Stimulated activated CD4-positive, alpha-beta T cell treated with anti-CD3 and anti-CD28 coated beads, Interleukin-2, amount 100 ng/mL, for 24 hours (primary cell): Measurements from ENCODE around the gene KRTAP10-4.
"Not testable (repeated sequence)": the region's sequence is repeated elsewhere in the genome, so short reads cannot be mapped to it uniquely, and the experiment has no call there.

Source experiments
- DNase-seq, 2 donors: peaks; one replicate each; pipeline ENCODE4 v3.0.0-alpha.2; 2020

The KRTAP10-4 gene

DNA sequence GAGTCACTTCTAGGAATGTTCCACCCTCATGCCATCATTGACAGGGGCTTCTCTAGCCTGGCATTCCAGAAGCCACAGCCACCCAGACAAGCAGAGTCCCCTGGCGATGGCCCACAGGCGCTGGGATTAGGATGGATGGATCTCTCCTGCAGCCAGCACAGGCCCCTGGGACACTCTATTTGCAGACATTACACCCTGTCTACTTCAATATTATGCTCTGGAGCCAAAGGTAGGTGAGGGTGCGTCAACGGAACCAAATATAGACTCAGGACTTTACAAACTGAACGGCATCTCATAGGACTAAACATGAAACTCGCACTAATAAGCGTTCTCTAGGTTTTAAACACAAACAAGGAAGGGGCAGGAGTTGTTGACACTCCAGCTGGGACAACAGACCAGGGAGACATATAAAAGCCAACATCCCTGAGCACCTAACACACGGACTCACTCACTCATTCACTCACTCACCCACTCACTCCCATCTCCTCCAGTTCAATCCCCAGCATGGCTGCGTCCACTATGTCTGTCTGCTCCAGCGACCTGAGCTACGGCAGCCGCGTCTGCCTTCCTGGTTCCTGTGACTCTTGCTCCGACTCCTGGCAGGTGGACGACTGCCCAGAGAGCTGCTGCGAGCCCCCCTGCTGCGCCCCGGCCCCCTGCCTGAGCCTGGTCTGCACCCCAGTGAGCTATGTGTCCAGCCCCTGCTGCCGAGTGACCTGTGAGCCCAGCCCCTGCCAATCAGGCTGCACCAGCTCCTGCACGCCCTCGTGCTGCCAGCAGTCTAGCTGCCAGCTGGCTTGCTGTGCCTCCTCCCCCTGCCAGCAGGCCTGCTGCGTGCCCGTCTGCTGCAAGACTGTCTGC, 26.8 kb downstream of the KRTAP10-4 start, which contains the start of gene KRTAP10-7:
TSS of gene KRTAP10-7 (plus strand) at position 480 of the 861 bp plus-strand sequence. CDS start at position 505, 25 bp downstream.
- DNase-seq: not testable (repeated sequence)

DNA sequence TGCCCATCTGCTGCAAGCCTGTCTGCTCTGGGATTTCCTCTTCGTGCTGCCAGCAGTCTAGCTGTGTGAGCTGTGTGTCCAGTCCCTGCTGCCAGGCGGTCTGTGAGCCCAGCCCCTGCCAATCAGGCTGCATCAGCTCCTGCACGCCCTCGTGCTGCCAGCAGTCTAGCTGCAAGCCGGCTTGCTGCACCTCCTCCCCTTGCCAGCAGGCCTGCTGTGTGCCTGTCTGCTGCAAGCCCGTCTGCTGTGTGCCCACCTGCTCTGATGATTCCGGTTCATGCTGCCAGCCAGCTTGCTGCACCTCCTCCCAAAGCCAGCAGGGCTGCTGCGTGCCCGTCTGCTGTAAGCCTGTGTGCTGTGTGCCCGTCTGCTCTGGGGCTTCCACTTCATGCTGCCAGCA, 27.6 kb downstream of the KRTAP10-4 start:
- DNase-seq: not testable (repeated sequence)

DNA sequence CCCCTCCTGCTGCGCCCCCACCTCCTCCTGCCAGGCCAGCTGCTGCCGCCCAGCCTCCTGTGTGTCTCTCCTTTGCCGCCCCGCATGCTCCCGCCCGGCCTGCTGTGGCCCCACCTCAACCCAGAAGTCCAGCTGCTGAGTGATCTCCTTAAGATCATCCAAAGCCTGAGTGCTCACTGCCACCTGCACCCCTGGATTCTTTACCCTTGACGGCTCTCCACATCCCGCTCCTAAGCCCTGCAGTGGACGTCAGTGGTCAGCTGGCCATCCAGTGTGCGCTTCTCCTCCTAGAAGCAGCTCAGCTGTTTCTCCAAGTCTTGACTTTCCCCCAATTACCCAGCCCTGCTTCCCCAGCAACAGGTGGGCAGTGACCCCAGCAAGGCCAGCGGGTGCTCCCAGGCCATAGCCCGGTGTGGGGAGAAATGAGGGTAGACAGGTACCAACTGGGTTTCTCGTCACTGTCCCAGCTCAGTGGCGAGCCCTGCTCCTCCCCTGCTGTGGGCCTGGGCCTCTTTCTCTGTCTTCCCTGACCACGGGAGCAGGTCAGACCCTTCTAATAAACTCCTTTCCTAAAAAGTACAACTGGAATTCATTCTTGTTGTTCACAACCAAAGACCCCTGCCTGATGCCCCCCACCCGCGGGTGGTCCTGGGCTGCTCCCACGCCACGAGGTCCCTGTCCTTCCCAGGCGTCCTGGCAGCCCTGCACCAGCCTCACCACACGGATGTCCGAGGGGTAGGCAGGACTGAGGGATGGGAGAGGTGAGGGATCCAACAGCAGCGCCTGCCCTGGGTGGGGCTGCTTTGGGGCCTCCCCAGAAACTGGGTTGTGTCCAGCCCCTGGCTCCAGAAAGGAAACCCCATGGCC, 28.3 kb downstream of the KRTAP10-4 start:
- no peak for DNase-seq

DNA sequence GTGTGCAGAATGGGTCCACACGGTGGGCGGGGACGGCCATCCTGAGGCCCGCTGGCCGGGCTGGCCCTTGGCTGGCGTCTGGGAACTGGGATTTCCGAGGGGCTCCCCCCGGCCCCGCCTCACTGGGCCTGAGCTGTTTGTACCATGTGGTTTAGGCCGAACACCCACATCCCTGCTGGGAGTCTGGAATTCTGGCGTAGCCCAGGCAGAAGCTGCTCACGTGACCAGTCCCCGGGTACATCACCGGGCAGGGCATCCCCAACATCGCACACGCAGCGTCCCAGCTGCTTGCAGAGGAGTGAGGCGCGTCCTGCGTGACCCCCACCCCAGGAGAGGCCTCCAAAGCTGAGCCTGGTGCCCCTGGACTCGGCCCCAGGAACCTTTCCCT, 28.9 kb downstream of the KRTAP10-4 start:
- no peak for DNase-seq

DNA sequence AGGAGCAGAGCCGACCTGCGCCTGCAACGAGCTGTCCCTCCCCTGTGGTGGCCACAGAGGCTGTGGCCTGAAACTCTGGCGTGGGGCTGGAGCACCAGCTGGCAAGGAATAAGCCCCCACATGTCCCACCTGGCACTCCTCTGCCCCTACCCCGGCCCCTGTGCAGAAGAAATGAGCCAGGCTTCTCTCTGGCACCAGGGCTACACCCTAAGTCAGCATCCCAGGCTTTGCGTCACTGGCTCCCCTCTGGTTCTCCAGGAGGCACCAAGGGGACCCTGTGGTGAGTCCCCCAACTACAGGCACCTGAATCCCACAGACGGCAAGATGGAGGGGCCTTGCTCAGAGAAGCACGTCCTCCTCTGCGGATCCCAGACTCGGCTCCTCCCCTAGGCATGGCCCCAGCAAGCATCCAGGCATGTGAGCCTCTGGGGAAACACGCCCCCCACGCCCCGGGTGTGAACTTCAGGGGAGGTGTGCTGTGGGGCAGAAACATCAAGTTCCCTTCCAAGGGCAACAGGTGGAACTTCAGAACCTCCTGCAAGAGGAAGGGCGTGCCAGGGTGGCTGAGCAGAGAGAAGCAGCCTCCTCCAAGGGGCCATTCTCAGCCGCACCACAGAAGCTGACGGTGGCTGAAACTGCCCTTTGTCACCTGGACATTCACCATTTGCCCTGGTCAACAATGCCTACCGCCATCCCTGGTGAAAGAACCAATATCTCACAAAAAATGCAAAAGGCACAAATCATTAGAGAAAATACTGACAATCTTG, 29.8 kb downstream of the KRTAP10-4 start:
- no peak for DNase-seq

DNA sequence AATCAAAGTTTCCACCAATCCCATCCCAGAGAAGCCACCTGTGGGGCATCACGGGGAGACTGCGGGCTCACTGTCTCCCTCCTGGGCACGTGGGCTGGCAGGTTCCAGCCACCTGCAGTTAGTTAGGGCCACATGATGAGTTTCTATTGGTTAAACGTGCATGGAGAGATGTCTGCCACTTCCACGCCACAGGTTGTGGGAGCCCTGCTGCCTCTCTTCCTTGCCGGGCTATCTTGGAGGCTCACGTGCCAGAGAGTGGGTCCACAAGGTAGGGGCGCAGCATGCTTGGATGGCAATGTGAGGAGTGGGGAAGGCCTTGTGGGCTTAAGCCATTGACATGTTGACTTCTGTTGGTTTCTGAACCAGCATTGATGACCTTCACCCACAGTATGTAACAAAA, 30.4 kb downstream of the KRTAP10-4 start:
- no peak for DNase-seq

DNA sequence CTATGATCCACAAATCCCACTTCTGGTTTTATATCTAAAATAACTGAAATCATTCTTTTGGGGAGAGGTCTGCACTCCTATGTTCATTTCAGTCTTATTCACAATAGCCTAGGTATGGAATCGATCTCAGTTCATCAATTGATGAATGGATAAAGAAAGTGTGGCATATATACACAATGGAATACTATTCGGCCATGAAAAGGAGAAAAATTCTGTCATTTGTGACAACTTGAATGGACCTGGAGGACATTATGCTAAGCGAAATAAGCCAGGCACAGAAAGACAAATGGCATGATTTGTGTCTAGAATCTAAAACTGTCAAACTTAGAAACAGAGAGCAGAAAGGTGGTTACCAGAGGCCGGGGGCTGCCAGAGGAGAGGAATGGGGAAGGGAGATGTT, 33.0 kb downstream of the KRTAP10-4 start:
- no peak for DNase-seq

DNA sequence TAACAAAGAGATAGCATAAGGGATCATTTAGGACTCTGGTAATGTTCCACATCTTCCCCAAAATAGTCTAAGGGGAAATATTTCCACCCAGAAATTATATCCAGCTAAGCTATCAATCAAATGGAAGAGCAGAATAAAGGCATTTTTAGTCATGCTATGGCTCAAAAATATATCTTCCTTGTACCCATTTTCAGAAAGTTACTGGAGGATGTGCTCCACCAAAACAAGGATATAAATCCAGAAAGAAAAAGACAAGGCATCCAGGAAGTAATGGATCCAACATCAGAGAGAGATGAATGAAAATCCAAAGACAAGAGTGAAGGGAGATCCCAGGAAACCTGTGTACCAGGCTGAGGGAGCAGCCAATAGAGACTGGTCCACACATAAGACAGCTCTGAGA, 35.7 kb downstream of the KRTAP10-4 start:
- no peak for DNase-seq

DNA sequence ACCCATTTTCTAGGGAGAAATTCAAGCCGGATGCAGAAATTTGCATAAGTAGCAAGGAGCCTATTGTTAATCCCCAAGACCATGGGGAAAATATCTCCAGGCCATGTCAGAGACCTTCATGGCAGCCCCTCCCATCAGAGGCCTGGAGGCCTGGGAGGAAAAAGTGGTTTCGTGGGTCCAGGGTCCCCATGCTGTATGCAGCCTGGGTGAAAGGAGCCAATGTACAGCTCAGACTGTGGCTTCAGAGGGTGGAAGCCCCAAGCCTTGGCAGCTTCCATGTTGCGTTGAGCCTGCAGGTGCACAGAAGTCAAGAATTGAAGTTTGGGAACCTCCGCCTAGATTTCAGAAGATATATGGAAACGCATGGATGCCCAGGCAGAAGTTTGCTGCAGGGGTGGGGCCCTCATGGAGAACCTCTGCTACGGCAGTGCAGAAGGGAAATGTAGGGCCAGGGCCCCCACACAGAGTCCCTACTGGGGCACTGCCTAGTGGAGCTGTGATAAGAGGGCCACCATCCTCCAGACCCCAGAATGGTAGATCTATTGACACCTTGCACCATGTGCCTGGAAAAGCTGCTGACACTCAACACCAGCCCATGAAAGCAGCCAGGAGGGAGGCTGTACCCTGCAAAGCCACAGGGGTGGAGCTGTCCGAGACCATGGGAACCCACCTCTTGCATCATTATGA, 36.8 kb downstream of the KRTAP10-4 start:
- DNase-seq: not testable (repeated sequence)

DNA sequence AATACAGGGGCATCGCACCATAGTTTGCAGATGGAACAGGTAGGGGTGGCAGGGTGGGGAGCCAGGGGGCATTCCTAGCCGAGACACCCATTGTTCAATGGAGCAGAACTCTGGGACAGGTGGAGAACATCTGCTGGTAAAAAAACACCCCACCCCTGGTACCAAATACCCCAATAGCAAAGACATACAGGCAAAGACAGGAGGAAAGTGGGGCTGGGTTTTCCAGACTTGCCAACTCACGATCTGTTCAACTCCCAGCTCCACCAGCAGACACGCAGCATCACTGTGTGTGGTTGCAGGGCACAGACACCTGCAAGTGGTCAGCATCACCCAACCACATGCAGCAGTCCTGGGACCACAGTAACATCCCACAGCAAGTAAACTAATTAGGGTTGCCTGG, 38.0 kb downstream of the KRTAP10-4 start:
- DNase-seq: no peak

DNA sequence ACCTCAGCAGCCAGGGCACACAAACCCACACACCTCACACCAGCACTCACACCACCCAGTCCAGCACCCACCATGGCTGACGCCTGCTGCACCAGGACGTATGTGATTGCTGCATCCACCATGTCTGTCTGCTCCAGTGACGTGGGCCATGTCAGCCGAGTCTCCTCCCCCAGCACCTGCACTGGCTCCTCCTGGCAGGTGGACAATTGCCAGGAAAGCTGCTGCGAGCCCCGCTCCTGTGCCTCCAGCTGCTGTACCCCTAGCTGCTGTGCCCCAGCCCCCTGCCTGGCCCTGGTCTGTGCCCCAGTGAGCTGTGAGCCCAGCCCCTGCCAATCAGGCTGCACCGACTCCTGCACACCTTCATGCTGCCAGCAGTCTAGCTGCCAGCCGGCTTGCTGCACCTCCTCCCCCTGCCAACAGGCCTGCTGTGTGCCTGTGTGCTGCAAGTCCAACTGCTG, 38.5 kb downstream of the KRTAP10-4 start, which contains the start of gene KRTAP10-8:
TSS of gene KRTAP10-8 (plus strand) at position 51 of the 458 bp plus-strand sequence. CDS start at position 73, 22 bp downstream.
- no peak for DNase-seq

DNA sequence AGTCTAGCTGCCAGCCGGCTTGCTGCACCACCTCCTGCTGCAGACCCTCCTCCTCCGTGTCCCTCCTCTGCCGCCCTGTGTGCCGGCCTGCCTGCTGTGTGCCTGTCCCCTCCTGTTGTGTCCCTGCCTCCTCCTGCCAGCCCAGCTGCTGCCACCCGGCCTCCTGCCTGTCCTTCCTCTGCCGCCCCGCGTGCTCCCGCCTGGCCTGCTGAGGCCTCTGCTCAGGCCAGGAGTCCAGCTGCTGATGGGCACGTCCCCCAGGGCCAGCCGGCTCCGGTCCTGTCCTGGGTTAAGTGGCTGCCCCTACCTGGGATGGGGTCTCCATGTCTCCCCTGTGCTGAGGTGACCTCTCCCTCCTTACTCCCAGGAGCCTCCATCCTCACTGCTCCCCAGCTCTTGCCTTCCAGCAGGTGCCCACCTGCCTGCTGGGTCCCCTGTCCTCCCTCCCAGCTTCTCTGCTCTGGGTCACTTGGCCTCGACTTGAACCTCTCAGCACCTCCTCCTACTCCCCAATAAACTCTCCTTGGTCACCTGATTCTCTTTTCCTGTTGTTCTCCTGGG, 39.2 kb downstream of the KRTAP10-4 start:
- DNase-seq: no peak

DNA sequence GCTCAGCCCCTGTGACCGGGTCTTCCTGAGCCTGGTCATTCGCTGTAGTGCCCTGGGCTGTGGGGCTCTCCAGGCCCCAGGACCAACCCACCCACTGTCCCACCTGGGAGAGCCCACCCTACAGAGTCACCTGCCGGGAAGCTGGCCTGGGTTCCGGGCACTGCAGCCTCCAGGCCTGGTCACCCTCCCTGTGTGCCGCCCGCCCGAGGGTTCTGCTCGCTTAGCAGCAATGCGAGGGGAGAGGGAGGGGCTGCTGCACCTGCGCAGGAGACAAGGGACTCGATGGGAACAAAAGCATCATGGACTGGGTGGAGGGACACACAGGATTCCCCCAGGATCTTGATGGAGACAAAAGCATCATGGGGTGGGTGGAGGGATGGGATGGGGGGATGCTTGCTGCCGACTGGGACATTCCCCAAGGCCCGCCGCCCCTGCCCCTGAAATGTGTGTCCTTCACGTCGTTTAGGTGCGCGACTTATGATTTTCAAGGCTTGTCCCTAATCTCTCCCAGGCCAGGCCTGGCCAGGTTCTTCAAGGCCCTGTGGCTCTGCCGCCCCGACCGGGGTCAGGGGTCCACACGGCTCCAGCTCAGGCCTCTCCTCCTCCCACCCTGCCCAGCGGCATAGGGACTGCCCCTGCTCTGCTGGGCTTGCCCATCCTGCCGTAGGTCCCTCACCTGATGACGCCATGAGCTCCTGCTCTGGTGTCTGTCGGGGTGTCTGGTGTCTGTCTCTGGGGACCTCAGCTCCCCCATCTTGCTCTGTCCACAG, 40.0 kb downstream of the KRTAP10-4 start:
- DNase-seq: no peak

DNA sequence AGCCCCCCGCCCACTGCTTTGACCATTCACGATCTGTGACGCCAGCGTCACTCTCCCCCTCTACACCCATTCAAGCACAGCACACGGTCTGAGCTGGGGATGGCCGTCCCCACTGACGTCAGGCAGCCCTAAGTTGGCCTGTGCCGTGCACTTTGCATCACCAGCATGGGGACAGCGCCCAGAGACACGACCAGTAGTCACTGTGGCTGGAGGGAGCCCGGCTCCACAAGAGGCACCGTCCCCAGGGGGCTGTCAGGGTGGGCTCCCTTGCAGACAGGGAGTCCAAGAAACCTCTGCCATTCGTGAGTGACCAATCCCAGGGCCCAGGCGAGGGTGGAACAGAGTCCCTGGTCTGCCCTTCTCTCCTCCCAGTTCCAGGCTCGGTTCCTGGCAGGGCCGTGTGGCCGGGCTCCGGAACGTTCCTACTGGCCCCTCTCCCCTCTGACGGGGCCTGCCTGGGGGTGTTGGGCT, 40.7 kb downstream of the KRTAP10-4 start:
- no peak for DNase-seq

DNA sequence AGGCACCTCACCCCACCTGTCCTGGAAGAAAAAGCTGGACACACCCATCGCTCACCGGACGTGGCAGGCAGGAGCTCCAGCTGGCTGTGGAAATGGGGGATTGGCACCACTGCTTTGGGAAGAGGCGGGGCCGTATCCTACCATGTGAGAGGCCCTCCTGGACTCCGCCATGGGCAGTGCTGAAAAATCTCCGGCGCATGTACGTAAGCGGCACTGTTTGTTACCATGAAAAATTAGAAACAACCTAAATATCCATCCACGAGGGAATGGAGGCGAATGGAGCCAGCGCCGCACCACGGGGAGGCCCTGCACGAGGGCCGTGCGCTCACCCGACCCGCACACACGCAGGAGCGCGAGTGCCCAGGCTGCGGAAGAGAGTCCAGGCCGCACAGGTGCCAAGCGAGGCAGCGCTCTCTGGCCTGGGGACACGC, 41.4 kb downstream of the KRTAP10-4 start:
- no peak for DNase-seq

DNA sequence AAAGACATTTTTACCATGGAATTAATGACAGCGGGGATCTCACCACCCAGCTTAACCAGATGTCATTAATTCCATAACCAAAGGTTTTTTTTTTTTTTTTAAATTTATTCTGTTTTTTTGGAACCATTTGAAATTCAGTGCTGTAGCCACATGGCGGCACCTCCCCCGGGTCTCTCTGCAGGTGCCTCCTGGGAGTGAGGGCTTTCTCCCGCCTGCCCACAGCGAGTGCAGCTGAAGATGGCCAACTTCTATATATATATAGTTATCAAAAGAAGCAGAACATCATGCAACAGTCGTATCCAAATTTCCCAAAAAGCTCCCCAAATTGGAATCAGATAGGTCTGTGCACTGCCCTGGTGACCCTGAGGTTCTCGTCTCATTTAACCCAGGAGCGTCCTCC, 41.9 kb downstream of the KRTAP10-4 start:
- no peak for DNase-seq

DNA sequence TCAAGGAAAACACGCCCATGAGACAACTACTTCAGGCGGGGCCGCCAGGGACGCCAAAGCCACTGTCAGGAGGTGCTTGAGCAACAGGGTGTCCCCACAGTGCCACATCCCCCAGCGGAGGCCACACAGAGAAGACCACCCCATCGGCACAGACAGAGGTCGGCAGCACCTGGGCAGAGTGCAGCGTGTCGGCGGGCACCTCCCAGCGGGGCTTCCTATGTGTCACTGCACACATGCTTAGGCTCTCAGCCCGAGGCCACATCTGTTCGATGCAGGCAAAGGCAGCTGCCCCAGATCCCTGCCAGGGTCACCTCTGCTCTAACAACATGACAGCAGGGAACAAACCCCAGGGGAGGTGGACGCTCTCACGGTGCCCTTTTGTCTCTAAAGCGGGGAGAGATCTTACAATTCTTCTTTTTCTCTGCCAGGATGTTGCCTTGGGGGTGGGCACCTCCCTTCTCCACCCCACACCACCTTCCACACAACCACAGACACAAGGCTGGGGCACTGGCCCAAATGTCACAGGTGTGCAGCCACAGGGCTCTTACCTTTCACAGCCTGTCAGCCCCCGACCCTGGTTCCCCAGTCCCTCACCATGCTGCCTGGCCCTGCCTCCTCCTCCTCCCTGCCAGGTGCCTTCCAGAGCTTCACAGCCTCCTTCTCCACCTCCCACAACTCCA, 42.5 kb downstream of the KRTAP10-4 start:
- DNase-seq: no peak

DNA sequence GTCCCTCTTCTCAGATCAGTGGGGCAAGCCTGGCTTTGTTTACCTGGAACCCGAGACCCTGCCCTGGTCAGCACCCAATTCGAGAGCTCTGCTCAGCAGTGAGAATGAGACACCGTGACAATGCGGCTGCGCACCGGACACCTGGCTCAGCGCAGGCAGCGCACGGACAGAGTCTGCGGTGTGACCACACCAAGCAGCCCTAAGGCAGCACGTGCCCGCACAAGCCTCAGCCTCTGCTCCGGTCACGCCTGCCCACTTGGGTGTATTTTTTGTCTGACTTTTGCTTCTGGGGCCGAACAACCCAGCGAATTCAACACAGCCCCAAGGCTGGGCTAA, 43.0 kb downstream of the KRTAP10-4 start:
- DNase-seq: no peak

DNA sequence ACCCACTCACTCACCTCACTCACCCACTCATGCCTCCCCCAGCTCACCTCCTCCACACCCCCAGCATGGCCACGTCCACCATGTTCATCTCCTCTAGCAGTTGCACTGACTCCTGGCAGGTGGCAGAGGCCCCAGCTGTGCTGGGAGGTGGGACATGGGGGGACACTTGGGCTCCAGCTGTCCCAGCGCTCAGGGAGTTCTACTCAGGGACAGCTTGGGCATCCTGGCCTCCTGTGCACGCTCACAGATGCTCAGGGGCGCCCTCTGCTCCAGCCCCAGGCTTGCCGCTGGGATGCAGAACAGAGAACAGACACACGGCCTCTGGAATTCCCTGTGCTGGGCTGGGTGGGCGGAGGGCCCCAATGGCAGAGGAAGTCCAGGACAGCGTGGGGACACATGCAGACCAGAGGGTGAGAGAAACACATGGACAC, 43.6 kb downstream of the KRTAP10-4 start:
- DNase-seq: no peak

DNA sequence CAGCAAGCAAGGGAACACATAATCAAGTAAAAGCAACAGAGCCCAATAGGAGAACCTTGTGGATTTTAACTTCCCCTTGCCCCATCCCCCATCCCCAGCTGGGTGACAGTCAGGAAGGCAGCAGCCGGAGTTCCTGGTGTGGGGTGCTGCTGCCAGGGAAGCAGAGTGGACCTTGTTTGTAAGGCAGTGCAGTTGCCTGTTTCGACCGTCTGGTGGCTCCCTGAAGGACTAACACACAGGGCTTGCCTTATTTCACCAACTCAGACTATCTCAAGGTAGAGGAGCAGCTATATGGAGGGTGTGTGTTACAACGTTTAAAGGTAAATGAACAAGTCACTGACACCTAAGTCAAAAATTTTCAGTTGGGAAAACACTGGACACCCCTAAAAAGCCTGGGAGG, 45.0 kb downstream of the KRTAP10-4 start:
- DNase-seq: no peak
